MCF 10A (cell line): Measurements from ENCODE around the gene ROR1. TPM values are rescaled to one million over a fixed set of nuclear protein-coding genes. Genes with fewer than 3 reads are reported as not detected.

Experiments
- BruUV-seq: library from RNA; stranded (reverse); fragments of 400-500 nt; replicated peaks from 2 replicates; lab custom pipeline; 2021; lab: Mats Ljungman, UMichigan
- CTCF ChIA-PET: fragments of 300-600 bp; sonication (Branson Sonifier 250); formaldehyde crosslinking; extraction: SDS; loops from one replicate; lab custom pipeline; 2021; ENCODE audit warnings: antibody characterized with exemption, inconsistent platforms; lab: Yijun Ruan, JAX
- POLR2A ChIA-PET: fragments of 300-600, 350-650 bp; sonication (Branson Sonifier 250); formaldehyde crosslinking; extraction: SDS; loops from one replicate; lab custom pipeline; 2020; ENCODE audit warnings: antibody characterized with exemption, inconsistent platforms; lab: Yijun Ruan, JAX
- DNase-seq: peaks from one replicate; pipeline ENCODE4 v3.0.0-alpha.2; 2018; ENCODE audit not compliant: unreplicated experiment
- H3K27ac Mint-ChIP-seq: one replicate; pipeline ENCODE4 v1.8.0; 2022; ENCODE audit warnings: mild to moderate bottlenecking, low read depth, mixed read lengths; ENCODE audit not compliant: unreplicated experiment
- H3K27me3 Mint-ChIP-seq: one replicate; pipeline ENCODE4 v1.8.0; 2022; ENCODE audit warnings: mixed read lengths; ENCODE audit not compliant: insufficient read depth, unreplicated experiment
- H3K36me3 Mint-ChIP-seq: one replicate; pipeline ENCODE4 v1.8.0; 2022; ENCODE audit warnings: mild to moderate bottlenecking, moderate library complexity, mixed read lengths; ENCODE audit not compliant: insufficient read depth, unreplicated experiment
- H3K4me1 Mint-ChIP-seq: one replicate; pipeline ENCODE4 v1.8.0; 2022; ENCODE audit warnings: mixed read lengths; ENCODE audit not compliant: insufficient read depth, unreplicated experiment
- H3K4me3 Mint-ChIP-seq: one replicate; pipeline ENCODE4 v1.8.0; 2022; ENCODE audit warnings: mild to moderate bottlenecking, moderate library complexity, mixed read lengths; ENCODE audit not compliant: unreplicated experiment
- H3K9me3 Mint-ChIP-seq: one replicate; pipeline ENCODE4 v1.8.0; 2022; ENCODE audit warnings: mixed read lengths; ENCODE audit not compliant: unreplicated experiment
- intact Hi-C: fragments of 100-400 bp; cut with micrococcal nuclease; formaldehyde crosslinking; loops from 2 replicates; pipeline ENCODE4 v1.14.1; 2022
- total RNA-seq: library from RNA; stranded (reverse); gene quantifications from 2 replicates; pipeline ENCODE4 v1.2.3, GENCODE V29; 2022
- TF ChIP-seq, protein P1 (sequence below): fragments of 200-600 bp; IDR thresholded peaks from one replicate; pipeline ENCODE4 v1.8.0; 2022; ENCODE audit warnings: antibody characterized with exemption, mild to moderate bottlenecking; ENCODE audit not compliant: unreplicated experiment

Gene ROR1
- total RNA-seq, 1 experiment from 2014 or later: 4.6 TPM

DNA sequence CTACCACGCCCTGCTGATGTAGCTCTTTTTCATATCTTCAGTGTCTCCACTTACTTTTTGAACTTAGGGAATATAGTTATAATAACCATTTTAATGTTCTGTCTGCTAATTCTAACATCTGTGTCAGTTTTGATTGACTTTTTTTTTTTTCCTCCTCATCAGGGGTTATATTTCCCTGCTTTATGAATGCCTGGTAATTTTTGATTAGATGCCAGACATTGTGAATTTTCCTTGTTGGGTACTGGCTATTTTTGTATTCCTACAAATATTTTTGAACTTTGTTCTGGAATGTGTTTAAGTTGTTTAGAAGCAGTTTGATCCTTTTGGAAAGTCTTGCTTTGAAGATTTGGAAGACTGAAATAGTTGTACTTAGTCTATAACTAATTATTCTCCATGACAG, 82.1 kb downstream of the ROR1 start:
- H3K27me3 Mint-ChIP-seq: no peaks in the 10 kb centered on the region
- no peaks in the 10 kb centered on the region for H3K9me3 Mint-ChIP-seq
- POLR2A ChIA-PET: no interaction called here
- H3K4me3 Mint-ChIP-seq: no peak overlapping the region
- CTCF ChIA-PET: no interaction called here
- intact Hi-C loops: no loop called here
- no peaks in the 10 kb centered on the region for H3K4me1 Mint-ChIP-seq
- H3K27ac Mint-ChIP-seq: no peak overlapping the region
- H3K36me3 Mint-ChIP-seq: peaks cover 9% of the 10 kb centered on the region
- DNase-seq: no peak
- TF ChIP-seq, protein P1, sequence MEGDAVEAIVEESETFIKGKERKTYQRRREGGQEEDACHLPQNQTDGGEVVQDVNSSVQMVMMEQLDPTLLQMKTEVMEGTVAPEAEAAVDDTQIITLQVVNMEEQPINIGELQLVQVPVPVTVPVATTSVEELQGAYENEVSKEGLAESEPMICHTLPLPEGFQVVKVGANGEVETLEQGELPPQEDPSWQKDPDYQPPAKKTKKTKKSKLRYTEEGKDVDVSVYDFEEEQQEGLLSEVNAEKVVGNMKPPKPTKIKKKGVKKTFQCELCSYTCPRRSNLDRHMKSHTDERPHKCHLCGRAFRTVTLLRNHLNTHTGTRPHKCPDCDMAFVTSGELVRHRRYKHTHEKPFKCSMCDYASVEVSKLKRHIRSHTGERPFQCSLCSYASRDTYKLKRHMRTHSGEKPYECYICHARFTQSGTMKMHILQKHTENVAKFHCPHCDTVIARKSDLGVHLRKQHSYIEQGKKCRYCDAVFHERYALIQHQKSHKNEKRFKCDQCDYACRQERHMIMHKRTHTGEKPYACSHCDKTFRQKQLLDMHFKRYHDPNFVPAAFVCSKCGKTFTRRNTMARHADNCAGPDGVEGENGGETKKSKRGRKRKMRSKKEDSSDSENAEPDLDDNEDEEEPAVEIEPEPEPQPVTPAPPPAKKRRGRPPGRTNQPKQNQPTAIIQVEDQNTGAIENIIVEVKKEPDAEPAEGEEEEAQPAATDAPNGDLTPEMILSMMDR: no peak
- BruUV-seq: no TSS peak

DNA sequence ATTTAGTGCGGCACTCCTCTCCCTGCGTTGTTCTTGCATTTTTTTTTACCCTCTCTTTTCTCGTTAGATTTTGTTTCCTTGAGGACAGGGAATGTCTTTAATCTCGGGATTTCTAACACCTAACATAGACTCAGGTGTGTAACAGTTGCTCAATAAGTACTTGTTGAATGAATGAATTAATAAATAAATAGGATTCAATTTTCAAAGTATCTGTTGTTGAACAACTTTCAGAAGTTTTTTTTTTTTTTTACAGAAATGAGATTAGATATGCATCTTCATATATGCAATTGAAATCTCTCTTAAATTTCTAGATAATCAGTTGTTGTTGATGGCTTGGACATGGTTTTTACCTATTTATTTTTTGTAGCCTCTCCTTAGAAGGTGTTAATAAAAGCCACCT, 83.1 kb downstream of the ROR1 start:
- no peak overlapping the region for H3K4me3 Mint-ChIP-seq
- intact Hi-C loops: no loop called here
- ChIA-PET POLR2A (no interaction called here), CTCF (no interaction called here)
- no peaks in the 10 kb centered on the region for H3K27me3 Mint-ChIP-seq
- BruUV-seq: no TSS peak
- no peaks in the 10 kb centered on the region for H3K4me1 Mint-ChIP-seq
- no peaks in the 10 kb centered on the region for H3K9me3 Mint-ChIP-seq
- no peak overlapping the region for H3K27ac Mint-ChIP-seq
- peaks cover 9% of the 10 kb centered on the region for H3K36me3 Mint-ChIP-seq
- DNase-seq: no peak
- TF ChIP-seq, protein P1: no peak

DNA sequence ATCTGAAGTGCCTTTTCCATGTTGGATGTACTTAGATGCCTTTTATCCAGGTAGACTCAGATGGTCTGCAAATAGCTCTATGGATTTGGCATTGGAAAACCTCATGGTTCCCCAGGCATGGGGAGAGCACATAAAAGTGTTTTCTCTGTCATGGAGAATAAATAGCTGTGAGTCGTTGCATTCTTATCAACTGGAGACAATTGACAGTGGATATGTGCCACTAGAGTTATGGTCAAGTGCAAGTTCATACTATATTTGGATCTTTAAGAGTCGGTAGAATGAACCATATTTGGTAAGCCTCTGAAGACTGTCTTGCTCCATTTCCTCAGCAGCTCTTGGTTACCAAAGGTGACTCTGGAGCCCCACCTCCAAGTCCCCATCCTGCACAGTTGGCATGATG, 83.7 kb downstream of the ROR1 start:
- Mint-ChIP-seq H3K27ac (no peak overlapping the region), H3K9me3 (no peaks in the 10 kb centered on the region), H3K4me3 (no peak overlapping the region), H3K4me1 (no peaks in the 10 kb centered on the region), H3K36me3 (peaks cover 9% of the 10 kb centered on the region), H3K27me3 (no peaks in the 10 kb centered on the region)
- DNase-seq: no peak
- intact Hi-C loops: no loop called here
- POLR2A ChIA-PET: no interaction called here
- BruUV-seq: no TSS peak
- TF ChIP-seq, protein P1: no peak
- CTCF ChIA-PET: interaction anchor here (0.6 to 1.0 kb wide), 2 partner anchors 24 to 78 kb away, joined by 3 read pairs; no protein-coding TSS in a partner anchor

DNA sequence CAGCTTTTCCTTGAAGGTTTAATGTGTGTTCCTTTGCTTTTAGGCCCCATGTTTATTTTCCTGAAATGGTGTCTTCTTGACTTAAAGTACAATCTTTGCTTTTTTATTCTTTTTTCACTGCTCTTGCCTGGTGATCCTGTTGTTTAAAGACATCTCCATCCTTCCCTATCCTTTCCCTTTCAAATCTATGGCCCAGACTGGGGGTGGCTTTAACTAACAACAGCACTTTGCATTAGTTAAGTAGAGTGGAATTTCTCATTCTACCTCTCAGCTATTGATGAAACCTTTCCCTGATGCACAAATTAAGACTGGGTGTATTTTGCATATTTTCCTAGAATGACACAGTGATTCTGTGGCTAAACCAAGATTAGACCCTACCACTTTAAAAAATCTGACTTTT, 84.3 kb downstream of the ROR1 start:
- Mint-ChIP-seq H3K4me1 (no peaks in the 10 kb centered on the region), H3K36me3 (peaks cover 9% of the 10 kb centered on the region), H3K4me3 (no peak overlapping the region), H3K9me3 (no peaks in the 10 kb centered on the region), H3K27ac (no peak overlapping the region), H3K27me3 (no peaks in the 10 kb centered on the region)
- BruUV-seq: no TSS peak
- no peak for DNase-seq
- TF ChIP-seq, protein P1: no peak
- ChIA-PET POLR2A (no interaction called here), CTCF (interaction anchor here (0.6 to 1.0 kb wide), 2 partner anchors 23 to 78 kb away, joined by 3 read pairs; no protein-coding TSS in a partner anchor)
- intact Hi-C loops: no loop called here
